Motor neuron (in vitro differentiated cells): ENCODE measurements around the gene RPP21. TPM values are rescaled to one million over a fixed set of nuclear protein-coding genes. Genes with fewer than 3 reads are reported as not detected.
"Not testable (repeated sequence)": the region's sequence is repeated elsewhere in the genome, so short reads cannot be mapped to it uniquely, and the experiment has no call there.

ENCODE experiments used
- ATAC-seq, 8 experiments: fragments of 200-7000 bp; cut with Tn5 transposase; replicated peaks in 6 of 8; 2 replicates each; pipeline ENCODE4 v1.8.0; 2021; ENCODE audit warnings: mild to moderate bottlenecking in 8 of 8, moderate library complexity in 8 of 8
- H3K27ac ChIP-seq, 2 donors: fragments of 250-450 bp; sonication (Bioruptor Pico); 2 replicates each; pipeline ENCODE4 v1.9.0; 2021; ENCODE audit warnings: antibody characterized with exemption in 2 of 2, mild to moderate bottlenecking in 2 of 2, moderate library complexity in 1 of 2
- H3K4me1 ChIP-seq, 2 donors: fragments of 250-450 bp; sonication (Bioruptor Pico); replicated peaks in 1 of 2; 2 replicates each; pipeline ENCODE4 v1.6.1; 2021; ENCODE audit warnings: antibody characterized with exemption in 2 of 2, mild to moderate bottlenecking in 2 of 2, moderate library complexity in 1 of 2
- H3K4me3 ChIP-seq, 5 donors: fragments of 250-450 bp; sonication (Bioruptor Pico); 2 replicates each; pipeline ENCODE4 v1.9.0; 2021; ENCODE audit warnings: antibody characterized with exemption in 5 of 5, mild to moderate bottlenecking in 5 of 5, moderate library complexity in 4 of 5
- WGBS, 10 experiments: fragments of 450-650 bp; shearing (Covaris generic); methylation state at CpG; one replicate each; pipeline ENCODE4 v1.0.0; 2022; 5-methylcytosine and 5-hydroxymethylcytosine counted together
- in situ Hi-C, 9 experiments: fragments of 400-800 bp; cut with MboI; loops; one replicate each; pipeline ENCODE4 v1.15.0; 2021; ENCODE audit warnings: low sequenced_read_pairs in 9 of 9, low pct_unique_long_range_greater_than_20kb in 2 of 9; ENCODE audit not compliant: unreplicated experiment in 9 of 9
- total RNA-seq, 8 experiments: library from RNA; unstranded; fragments of 300-600 nt; gene quantifications; 2 replicates each; pipeline versions ENCODE4 v1.2.3 to v1.2.4, GENCODE V29; 2022

RPP21 gene
- total RNA-seq, 8 experiments from 2014 or later: 38.0 to 88.1 (median 74.3) TPM

- no peaks in the 10 kb centered on the region for H3K4me1 ChIP-seq
- ATAC-seq: peak in 1 of 8 experiments; percentile 54
- no peak overlapping the region for H3K27ac ChIP-seq
- WGBS, 10 experiments: 0 to 60% (median 30%) methylated on average over 1 to 13 of the region's 13 CpGs; no CpG with 5 or more reads in 3 of the 10 experiments
- in situ Hi-C loops: no loop called here
- H3K4me3 ChIP-seq: no peak overlapping the region
Observed at GRCh38 chr6:30360139-30360538, 15.2 kb downstream of the RPP21 start.

GRCh38 chr6:30361661-30362060 lies 16.7 kb downstream of the RPP21 start:
- in situ Hi-C loops: no loop called here

DNA sequence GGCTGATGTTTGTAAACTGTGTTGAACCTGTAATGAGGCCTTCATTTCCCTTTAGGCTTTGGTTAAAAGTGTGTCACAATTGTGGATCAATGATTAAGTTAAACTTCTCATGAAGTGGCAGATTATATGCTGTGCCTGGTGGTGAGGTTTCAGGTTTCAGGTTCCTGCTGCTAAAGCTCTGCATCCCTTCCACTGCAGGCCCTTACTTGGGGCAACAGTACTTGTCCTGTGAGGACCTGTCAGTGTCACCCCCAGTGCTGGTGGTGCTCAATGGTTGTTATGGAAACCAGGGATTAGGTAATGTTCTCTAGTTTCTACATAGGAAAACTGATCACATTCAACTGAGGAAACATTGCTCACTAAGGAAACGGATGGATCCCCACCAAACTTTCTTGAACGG lies 18.5 kb downstream of the RPP21 start:
- 17 to 100% (median 67%) methylated on average over 1 to 2 of the region's 2 CpGs; no CpG with 5 or more reads in 1 of the 10 experiments for WGBS, 10 experiments
- ATAC-seq: no peak

More at GRCh38 chr6:30361661-30362060, 16.7 kb downstream of the RPP21 start:
- 61 to 92% (median 75%) methylated on average over 1 to 2 of the region's 2 CpGs; no CpG with 5 or more reads in 1 of the 10 experiments for WGBS, 10 experiments
- Histone ChIP-seq H3K4me1 (no peaks in the 10 kb centered on the region), H3K4me3 (no peak overlapping the region), H3K27ac (no peak overlapping the region)
- no peak for ATAC-seq

GRCh38 chr6:30364591-30364990 lies 19.6 kb downstream of the RPP21 start:
- in situ Hi-C loops: no loop called here
- ATAC-seq: peak in 1 of 8 experiments; percentile 30
- 36 to 80% (median 65%) methylated on average over 1 to 2 of the region's 2 CpGs; no CpG with 5 or more reads in 4 of the 10 experiments for whole genome bisulfite sequencing, 10 experiments
- H3K4me3 ChIP-seq: no peak overlapping the region
- no peaks in the 10 kb centered on the region for H3K4me1 ChIP-seq
- no peak overlapping the region for H3K27ac ChIP-seq

More for the DNA sequence above, 18.5 kb downstream of the RPP21 start:
- H3K4me1 ChIP-seq: no peaks in the 10 kb centered on the region
- H3K27ac ChIP-seq: no peak overlapping the region
- in situ Hi-C loops: no loop called here
- no peak overlapping the region for H3K4me3 ChIP-seq

- ATAC-seq, H3K4me1 ChIP-seq, in situ Hi-C loops, H3K4me3 ChIP-seq, H3K27ac ChIP-seq: not testable (repeated sequence)
- WGBS, 10 experiments: 0 to 40% (median 0%) methylated on average over 1 of the region's 1 CpG; no CpG with 5 or more reads in 3 of the 10 experiments
Observed at GRCh38 chr6:30369280-30369679, 24.3 kb downstream of the RPP21 start.

DNA sequence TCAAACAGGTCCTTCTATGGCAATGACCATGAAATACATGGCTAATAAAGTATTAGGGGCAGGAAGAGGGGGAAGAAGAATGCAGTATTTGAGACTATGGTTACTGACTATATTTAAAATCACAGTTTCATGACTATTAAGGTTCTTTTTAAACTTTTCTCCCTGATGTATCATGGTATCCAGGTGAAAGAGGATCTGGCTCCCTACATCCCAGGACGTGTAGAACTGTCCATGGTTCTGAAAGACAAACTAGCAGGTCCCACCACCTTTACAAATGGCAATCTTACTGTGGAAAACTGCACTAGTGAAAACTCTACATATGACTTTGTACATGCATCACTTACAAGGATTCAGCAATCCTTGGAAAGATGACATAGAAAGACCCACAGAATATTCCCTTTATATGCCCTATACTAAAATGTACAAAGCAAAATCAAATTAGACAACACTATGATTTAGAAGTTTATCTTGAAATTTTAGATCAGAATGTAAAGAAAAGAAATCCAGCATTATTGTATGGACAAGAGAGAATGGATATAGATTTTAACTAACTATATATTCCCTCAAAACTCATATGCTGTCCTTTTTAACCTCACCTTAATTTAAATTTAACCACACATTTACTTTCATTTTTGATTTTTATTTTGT lies 33.5 kb downstream of the RPP21 start:
- peak in 1 of 8 experiments; percentile 19 for ATAC-seq
- WGBS, 10 experiments: 0% methylated on average over 1 of the region's 1 CpG; no CpG with 5 or more reads in 4 of the 10 experiments
- Histone ChIP-seq H3K4me3 (no peak overlapping the region), H3K27ac (no peak overlapping the region), H3K4me1 (no peaks in the 10 kb centered on the region)
- in situ Hi-C loops: loop anchor here in 1 of 9 experiments (25.0 kb wide), 1 partner anchor 141 kb away; no protein-coding TSS in a partner anchor

DNA sequence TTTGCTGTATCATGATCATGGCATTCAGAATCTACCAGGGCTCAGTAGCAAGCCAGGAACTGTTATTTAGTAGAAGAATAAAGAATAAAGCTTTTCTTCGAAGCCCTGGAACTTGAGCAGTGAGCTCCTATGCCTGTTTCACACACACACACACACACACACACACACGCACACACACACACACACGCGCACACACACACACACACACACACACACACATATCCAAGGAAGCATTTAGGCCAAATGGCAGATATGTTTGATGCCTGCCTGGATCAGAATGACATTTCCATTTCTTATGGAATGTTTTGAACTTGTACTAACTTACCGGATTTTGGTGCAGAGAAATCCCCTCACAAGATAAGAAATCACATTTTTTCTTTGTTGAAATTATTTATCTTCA lies 35.5 kb downstream of the RPP21 start:
- H3K4me3 ChIP-seq: no peak overlapping the region
- in situ Hi-C loops: loop anchor here in 1 of 9 experiments (25.0 kb wide), 1 partner anchor 143 kb away; no protein-coding TSS in a partner anchor
- no peak for ATAC-seq
- H3K27ac ChIP-seq: no peak overlapping the region
- H3K4me1 ChIP-seq: no peaks in the 10 kb centered on the region
- WGBS, 10 experiments: 17 to 100% (median 33%) methylated on average over 1 to 5 of the region's 5 CpGs; no CpG with 5 or more reads in 1 of the 10 experiments

DNA sequence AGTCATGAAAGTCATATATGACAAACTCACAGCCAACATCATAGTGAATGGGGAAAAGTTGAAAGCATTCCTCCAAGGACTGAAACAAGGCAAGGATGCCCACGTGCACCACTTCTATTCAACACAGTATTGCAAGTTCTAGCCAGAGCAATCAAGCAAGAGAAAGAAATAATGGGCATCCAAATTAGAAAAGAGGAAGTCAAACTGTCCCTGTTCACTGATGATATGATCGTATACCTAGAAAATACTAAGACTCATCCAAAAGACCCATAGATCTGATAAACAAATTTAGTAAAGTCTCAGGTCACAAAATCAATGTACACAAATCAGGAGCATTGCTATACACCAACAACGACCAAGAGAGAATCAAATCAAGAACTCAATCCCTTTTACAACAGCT lies 41.2 kb downstream of the RPP21 start:
- no peak overlapping the region for H3K27ac ChIP-seq
- in situ Hi-C loops: loop anchor here in 1 of 9 experiments (25.0 kb wide), 1 partner anchor 149 kb away; no protein-coding TSS in a partner anchor
- 0 to 93% (median 26%) methylated on average over 1 to 3 of the region's 3 CpGs; no CpG with 5 or more reads in 1 of the 10 experiments for WGBS, 10 experiments
- no peaks in the 10 kb centered on the region for H3K4me1 ChIP-seq
- no peak for ATAC-seq
- H3K4me3 ChIP-seq: no peak overlapping the region

- no peak overlapping the region for H3K27ac ChIP-seq
- in situ Hi-C loops: loop anchor here in 1 of 9 experiments (25.0 kb wide), 1 partner anchor 154 kb away; no protein-coding TSS in a partner anchor
- H3K4me3 ChIP-seq: no peak overlapping the region
- H3K4me1 ChIP-seq: no peaks in the 10 kb centered on the region
- WGBS, 10 experiments: 0 to 75% (median 43%) methylated on average over 1 to 3 of the region's 3 CpGs; no CpG with 5 or more reads in 3 of the 10 experiments
- no peak for ATAC-seq
Observed at GRCh38 chr6:30391240-30391639, 46.3 kb downstream of the RPP21 start.

DNA sequence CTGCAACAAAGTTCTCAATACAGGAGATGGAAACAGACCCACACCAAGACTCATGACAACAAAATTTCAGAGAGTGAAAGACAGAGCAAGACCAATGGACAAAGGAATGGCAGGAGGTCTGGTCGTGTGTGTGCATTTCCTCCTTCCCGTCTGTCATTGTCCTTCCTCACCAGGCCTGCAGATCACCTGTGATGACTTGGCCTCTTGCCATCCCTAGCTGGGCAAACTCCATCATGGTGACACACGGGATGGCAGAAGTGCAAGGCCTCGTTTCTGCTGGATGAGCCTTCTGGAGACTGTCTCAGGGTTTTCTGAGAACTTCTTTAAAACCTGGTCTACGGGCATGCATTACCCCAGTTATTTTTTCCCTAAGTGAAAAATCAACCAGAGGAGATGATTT lies 49.2 kb downstream of the RPP21 start:
- H3K4me3 ChIP-seq: no peak overlapping the region
- 7 to 37% (median 12%) methylated on average over 3 to 5 of the region's 5 CpGs; no CpG with 5 or more reads in 5 of the 10 experiments for WGBS, 10 experiments
- H3K4me1 ChIP-seq: no peaks in the 10 kb centered on the region
- in situ Hi-C loops: loop anchor here in 1 of 9 experiments (25.0 kb wide), 1 partner anchor 157 kb away; no protein-coding TSS in a partner anchor
- H3K27ac ChIP-seq: no peak overlapping the region
- ATAC-seq: no peak

Other genes starting within 250 kb of the RPP21 start
- gene TRIM31, start 232.1 kb upstream of the RPP21 start, total RNA-seq: 10 to 100 TPM in 1 of 8 experiments, under 1 TPM in 4, not detected in 3; 0.25 to 15.1 (median 0.90) TPM
- 1 to 10 TPM in 1 of 8 experiments, under 1 TPM in 3, not detected in 4; 0.22 to 1.3 (median 0.50) TPM for gene TRIM40, start 209.0 kb upstream of the RPP21 start, total RNA-seq
- gene TRIM10, start 183.9 kb upstream of the RPP21 start, total RNA-seq: 1 to 10 TPM in 1 of 8 experiments, under 1 TPM in 4, not detected in 3; 0.05 to 1.2 (median 0.17) TPM
- under 1 TPM in 3 of 8 experiments, not detected in 5; 0.14 to 0.77 (median 0.25) TPM for gene TRIM15, start 181.6 kb upstream of the RPP21 start, total RNA-seq
- 10 to 100 TPM; 20.7 to 60.1 (median 28.7) TPM for gene TRIM26, start 131.8 kb upstream of the RPP21 start, total RNA-seq
- 10 to 100 TPM in 7 of 8 experiments, 1 to 10 TPM in 1; 8.9 to 15.4 (median 11.1) TPM for gene TRIM39, start 18.2 kb upstream of the RPP21 start, total RNA-seq
- 100 to 1,000 TPM in 3 of 8 experiments, 10 to 100 TPM in 1, 1 to 10 TPM in 4; 1.5 to 221 (median 44.6) TPM for gene HLA-E, start 144.4 kb downstream of the RPP21 start, total RNA-seq
- 10 to 100 TPM; 23.4 to 66.0 (median 37.5) TPM for gene GNL1, start 211.3 kb downstream of the RPP21 start, total RNA-seq
- 10 to 100 TPM; 11.2 to 41.1 (median 32.4) TPM for gene PRR3, start 212.1 kb downstream of the RPP21 start, total RNA-seq
- 10 to 100 TPM; 31.6 to 81.9 (median 55.3) TPM for gene ABCF1, start 226.3 kb downstream of the RPP21 start, total RNA-seq